Neuronal stem cell (in vitro differentiated cells): ENCODE measurements around the gene CEBPE.

Experiments used
- DNase-seq: peaks from one replicate; pipeline ENCODE4 v3.0.0-alpha.2; 2013; ENCODE audit warnings: low spot score
- H2AFZ ChIP-seq: one replicate; pipeline ENCODE4 v1.6.1; 2013; ENCODE audit warnings: mild to moderate bottlenecking, low read length, inconsistent platforms
- H2AK5ac ChIP-seq: 2 replicates; pipeline ENCODE4 v1.6.1; 2013; ENCODE audit warnings: low read depth, mild to moderate bottlenecking, inconsistent platforms, low read length, moderate library complexity, mixed read lengths
- H2BK120ac ChIP-seq: 2 replicates; pipeline ENCODE4 v1.6.1; 2013; ENCODE audit warnings: low read depth, mild to moderate bottlenecking, inconsistent platforms, low read length, moderate library complexity, mixed read lengths
- H2BK12ac ChIP-seq: one replicate; pipeline ENCODE4 v1.6.1; 2013; ENCODE audit warnings: low read length, inconsistent platforms
- H2BK15ac ChIP-seq: 2 replicates; pipeline ENCODE4 v1.6.1; 2013; ENCODE audit warnings: mild to moderate bottlenecking, low read length, inconsistent platforms, mixed read lengths
- H2BK5ac ChIP-seq: one replicate; pipeline ENCODE4 v1.6.1; 2013; ENCODE audit warnings: inconsistent platforms, mild to moderate bottlenecking, low read length, moderate library complexity
- H3K14ac ChIP-seq: one replicate; pipeline ENCODE4 v1.6.1; 2013; ENCODE audit warnings: low read length, inconsistent platforms
- H3K18ac ChIP-seq: 2 replicates; pipeline ENCODE4 v1.6.1; 2013; ENCODE audit warnings: low read length, inconsistent platforms
- H3K23ac ChIP-seq: 2 replicates; pipeline ENCODE4 v1.6.1; 2013; ENCODE audit warnings: low read depth, mild to moderate bottlenecking, mixed read lengths, low read length, inconsistent platforms; ENCODE audit not compliant: poor library complexity
- H3K27ac ChIP-seq: replicated peaks from 3 replicates; pipeline ENCODE4 v1.5.1; 2013; ENCODE audit warnings: low read length, inconsistent platforms
- H3K27me3 ChIP-seq, 3 experiments: 2 replicates each; pipeline ENCODE4 v1.6.1; 2013; ENCODE audit warnings: low read length in 3 of 3, mild to moderate bottlenecking in 2 of 3, inconsistent platforms in 1 of 3, low read depth in 1 of 3, mixed read lengths in 1 of 3, moderate library complexity in 1 of 3; ENCODE audit not compliant: control insufficient read depth in 3 of 3, insufficient read depth in 3 of 3
- H3K36me3 ChIP-seq, 2 donors: replicated peaks in 1 of 2; 2 replicates each; pipeline ENCODE4 v1.6.1; 2013; ENCODE audit warnings: low read length in 2 of 2; ENCODE audit not compliant: control insufficient read depth in 2 of 2, insufficient read depth in 2 of 2
- H3K4ac ChIP-seq: 2 replicates; pipeline ENCODE4 v1.6.1; 2013; ENCODE audit warnings: inconsistent platforms, mild to moderate bottlenecking, low read length, moderate library complexity
- H3K4me1 ChIP-seq, 2 donors: 1 replicate in 1 of 2; 2 replicates in 1 of 2; pipeline ENCODE4 v1.6.1; 2013; ENCODE audit warnings: low read length in 2 of 2, low read depth in 1 of 2; ENCODE audit not compliant: control insufficient read depth in 2 of 2, insufficient read depth in 1 of 2
- H3K4me2 ChIP-seq: one replicate; pipeline ENCODE4 v1.6.1; 2013; ENCODE audit warnings: mild to moderate bottlenecking, low read length, inconsistent platforms; ENCODE audit not compliant: insufficient read depth, poor library complexity, severe bottlenecking
- H3K4me3 ChIP-seq, 2 donors: 2 replicates each; pipeline ENCODE4 v1.5.1; 2013; ENCODE audit warnings: low read length in 2 of 2, mild to moderate bottlenecking in 2 of 2, inconsistent platforms in 1 of 2, moderate library complexity in 1 of 2
- H3K79me1 ChIP-seq: one replicate; pipeline ENCODE4 v1.6.1; 2013; ENCODE audit warnings: low read depth, mild to moderate bottlenecking, inconsistent platforms, low read length, moderate library complexity
- H3K9ac ChIP-seq: one replicate; pipeline ENCODE4 v1.6.1; 2013; ENCODE audit warnings: mild to moderate bottlenecking, low read depth, low read length, inconsistent platforms; ENCODE audit not compliant: poor library complexity
- H3K9me3 ChIP-seq, 2 donors: replicated peaks in 1 of 2; 2 replicates each; pipeline versions ENCODE3 to v1.6.1; 2013; ENCODE audit warnings: low read length in 2 of 2, mild to moderate bottlenecking in 2 of 2, inconsistent platforms in 1 of 2, low read depth in 1 of 2, mixed read lengths in 1 of 2, moderate library complexity in 1 of 2; ENCODE audit not compliant: control insufficient read depth in 2 of 2, insufficient read depth in 1 of 2
- H4K8ac ChIP-seq: one replicate; pipeline ENCODE4 v1.6.1; 2013; ENCODE audit warnings: low read depth, mild to moderate bottlenecking, inconsistent platforms, low read length, moderate library complexity
- H4K91ac ChIP-seq: one replicate; pipeline ENCODE4 v1.6.1; 2013; ENCODE audit warnings: low read length, low read depth, mild to moderate bottlenecking, inconsistent platforms; ENCODE audit not compliant: poor library complexity
- WGBS, 2 donors: extraction: QIAGEN DNeasy Blood & Tissue Kit; methylation state at CpG; one replicate each; pipeline ENCODE4 v1.1.7; 2013; ENCODE audit warnings: missing lambda C conversion rate in 2 of 2, mixed read lengths in 1 of 2; ENCODE audit not compliant: insufficient read length in 2 of 2, insufficient replicate concordance in 1 of 2; ENCODE audit errors: extremely low coverage in 2 of 2; 5-methylcytosine and 5-hydroxymethylcytosine counted together

CEBPE gene

DNA sequence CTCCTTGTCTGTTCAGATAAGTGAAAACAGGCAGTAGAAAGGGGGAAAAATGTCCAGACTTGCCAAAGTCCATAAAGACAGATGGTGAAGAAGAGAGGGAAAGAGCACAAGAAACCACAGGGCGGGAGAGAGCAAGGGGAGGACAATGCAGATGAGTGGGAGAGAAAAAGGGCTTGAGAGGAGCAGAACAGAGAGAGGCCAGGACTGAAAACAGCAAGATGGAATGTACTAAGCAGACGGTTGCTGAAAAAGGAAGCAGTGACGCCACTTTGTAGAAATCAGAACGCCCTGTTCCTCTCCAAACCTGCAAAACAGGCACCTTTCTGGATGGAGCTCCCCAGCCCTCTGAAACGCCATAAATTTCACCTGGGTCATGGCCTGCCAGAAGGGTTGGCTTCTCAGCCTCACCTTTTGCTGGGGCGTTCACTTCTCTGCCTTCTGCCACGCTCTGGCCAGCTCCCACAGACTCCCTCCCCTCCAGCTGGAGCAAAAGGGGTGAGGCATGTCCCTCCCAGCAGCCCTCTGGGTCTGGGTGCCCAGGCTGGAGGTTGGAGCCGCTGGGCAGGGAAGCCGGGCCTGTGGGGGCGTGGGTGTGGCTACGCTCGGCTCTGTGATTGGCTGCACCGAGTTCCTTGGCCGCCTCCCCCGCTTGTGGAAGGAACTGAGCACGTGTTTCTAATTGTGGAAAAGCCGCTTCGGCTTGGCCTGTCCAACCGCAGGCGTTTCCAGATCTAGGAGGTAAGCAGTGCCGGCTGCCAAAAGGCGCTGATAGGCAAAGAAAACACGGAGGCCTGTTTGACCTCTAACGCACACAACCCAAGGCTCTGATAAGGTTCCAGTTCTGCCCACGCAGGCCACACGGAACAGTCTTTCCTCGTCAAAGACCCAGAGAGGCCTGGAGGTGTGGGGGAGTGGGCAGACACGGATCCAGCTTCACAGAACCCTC lies 35.1 kb upstream of the CEBPE start:
- H3K4me2 ChIP-seq, result no peak overlapping the region
- H3K79me1 ChIP-seq, result no peaks in the 10 kb centered on the region
- no peak overlapping the region for H2BK12ac ChIP-seq
- no peaks in the 10 kb centered on the region for H3K9me3 ChIP-seq
- H3K4ac ChIP-seq, result no peak overlapping the region
- H2AK5ac ChIP-seq, result no peak overlapping the region
- no peak overlapping the region for H3K4me3 ChIP-seq
- H3K18ac ChIP-seq, result peak overlapping the region; percentile 72
- H4K8ac ChIP-seq, result peak overlapping the region; percentile 53
- no peak overlapping the region for H2BK5ac ChIP-seq
- no peak for DNase-seq
- H3K27me3 ChIP-seq, result no peaks in the 10 kb centered on the region
- WGBS, 2 donors, result no CpG with 5 or more reads among the region's 28 CpGs
- no peak overlapping the region for H3K9ac ChIP-seq
- peak overlapping the region; percentile 34 for H2BK15ac ChIP-seq
- peak overlapping the region; percentile 51 for H2AFZ ChIP-seq
- no peak overlapping the region for H3K14ac ChIP-seq
- H3K23ac ChIP-seq, result peak overlapping the region; percentile 87
- H4K91ac ChIP-seq, result no peak overlapping the region
- H2BK120ac ChIP-seq, result no peak overlapping the region
- H3K4me1 ChIP-seq, result peaks cover 7 to 16% of the 10 kb centered on the region in 2 donors
- H3K27ac ChIP-seq, result peak overlapping the region; percentile 36
- peaks cover 2% of the 10 kb centered on the region in 2 donors for H3K36me3 ChIP-seq

DNA sequence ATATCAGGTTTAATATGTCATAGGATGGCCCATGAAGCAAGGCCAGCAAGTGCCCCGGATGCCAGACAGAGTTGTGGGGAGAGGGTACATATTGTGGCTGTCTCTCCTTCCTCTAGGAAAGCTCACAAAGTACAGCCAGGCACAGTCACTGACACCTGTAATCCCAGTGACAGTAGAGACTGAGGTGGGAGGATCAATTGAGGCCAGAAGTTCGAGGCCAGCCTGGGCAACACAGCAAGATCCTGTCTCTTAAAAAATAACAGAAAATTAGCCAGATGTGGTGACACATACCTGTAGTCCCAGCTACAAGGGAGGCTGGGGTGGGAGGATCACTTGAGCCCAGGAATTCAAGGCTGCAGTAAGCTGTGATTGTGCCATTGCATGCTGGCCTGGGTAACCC lies 32.3 kb upstream of the CEBPE start:
- no peak overlapping the region for H2AFZ ChIP-seq
- H3K9ac ChIP-seq, result no peak overlapping the region
- no peak for DNase-seq
- no peaks in the 10 kb centered on the region for H3K79me1 ChIP-seq
- WGBS, 2 donors, result no CpG with 5 or more reads among the region's 2 CpGs
- H2BK12ac ChIP-seq, result no peak overlapping the region
- H2BK15ac ChIP-seq, result no peak overlapping the region
- H3K4me3 ChIP-seq, result no peak overlapping the region
- H3K9me3 ChIP-seq, result peaks cover 0 to 5% of the 10 kb centered on the region in 2 donors
- H3K4me1 ChIP-seq, result peaks cover 6 to 19% of the 10 kb centered on the region in 2 donors
- H3K18ac ChIP-seq, result no peak overlapping the region
- no peak overlapping the region for H3K4me2 ChIP-seq
- H3K36me3 ChIP-seq, result peaks cover 2 to 6% of the 10 kb centered on the region in 2 donors
- H3K14ac ChIP-seq, result no peak overlapping the region
- no peak overlapping the region for H2BK5ac ChIP-seq
- no peak overlapping the region for H2BK120ac ChIP-seq
- H3K4ac ChIP-seq, result no peak overlapping the region
- H3K27ac ChIP-seq, result no peak overlapping the region
- no peaks in the 10 kb centered on the region for H3K27me3 ChIP-seq
- H4K91ac ChIP-seq, result no peak overlapping the region
- H3K23ac ChIP-seq, result no peak overlapping the region
- H4K8ac ChIP-seq, result no peak overlapping the region
- H2AK5ac ChIP-seq, result no peak overlapping the region

DNA sequence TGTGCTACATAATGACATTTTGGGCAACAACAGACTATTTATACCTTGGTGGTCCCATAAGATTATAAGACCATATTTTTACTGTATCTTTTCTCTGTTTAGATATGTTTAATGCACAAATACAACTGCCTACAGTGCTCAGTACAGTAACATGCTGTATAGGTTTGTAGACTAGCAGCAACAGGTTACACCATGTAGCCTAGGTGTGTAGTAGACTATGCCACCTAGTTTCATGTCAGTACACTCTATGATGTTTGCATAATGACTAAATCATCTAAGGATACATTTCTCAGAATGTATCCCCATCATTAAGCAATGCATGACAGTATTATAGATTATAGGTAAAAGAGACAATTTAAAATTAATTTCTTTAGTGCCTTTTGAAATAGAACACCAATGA lies 30.7 kb upstream of the CEBPE start:
- Histone ChIP-seq H2AFZ (no peak overlapping the region), H2AK5ac (no peak overlapping the region), H3K18ac (no peak overlapping the region), H3K4me2 (no peak overlapping the region), H3K4me1 (peaks cover 0 to 17% of the 10 kb centered on the region in 2 donors), H4K91ac (no peak overlapping the region), H4K8ac (no peak overlapping the region), H3K79me1 (no peaks in the 10 kb centered on the region), H2BK15ac (no peak overlapping the region), H2BK12ac (no peak overlapping the region), H2BK120ac (no peak overlapping the region), H2BK5ac (no peak overlapping the region), H3K4ac (no peak overlapping the region), H3K4me3 (no peak overlapping the region), H3K9me3 (peaks cover 0 to 5% of the 10 kb centered on the region in 2 donors), H3K14ac (no peak overlapping the region), H3K23ac (no peak overlapping the region), H3K36me3 (peaks cover 2 to 6% of the 10 kb centered on the region in 2 donors), H3K27ac (no peak overlapping the region), H3K9ac (no peak overlapping the region), H3K27me3 (no peaks in the 10 kb centered on the region)
- no peak for DNase-seq

DNA sequence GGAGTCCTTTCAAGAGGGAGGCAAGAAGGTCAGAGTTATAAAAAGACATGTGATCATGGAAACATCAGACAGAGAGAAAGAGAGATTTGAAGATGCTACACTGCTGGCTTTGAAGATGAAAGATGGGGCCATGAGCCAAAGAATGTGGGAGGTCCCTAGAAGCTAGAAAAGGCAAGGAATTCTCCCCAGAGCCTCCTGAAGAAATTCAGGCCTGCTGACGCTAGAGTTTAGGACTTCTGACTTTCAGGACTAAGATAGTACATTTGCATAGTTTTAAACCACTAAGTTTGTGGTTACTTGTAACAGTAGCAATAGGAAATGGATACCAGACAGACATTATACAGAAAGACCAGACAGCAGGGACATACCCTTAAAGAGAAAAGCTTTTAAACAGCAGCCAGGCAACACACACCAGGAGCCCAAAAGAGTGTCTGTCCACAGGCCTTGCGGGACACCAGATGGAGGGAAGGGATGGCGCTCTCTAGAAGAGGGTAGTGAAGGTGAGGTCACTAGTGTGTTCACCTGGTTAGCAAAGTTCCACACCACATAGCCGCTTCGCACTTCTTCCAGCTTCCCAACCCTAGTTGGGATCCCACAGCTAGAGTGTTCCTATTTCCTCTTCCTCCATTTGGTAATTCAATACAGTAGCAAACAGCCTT lies 29.7 kb upstream of the CEBPE start:
- Histone ChIP-seq H4K91ac (no peak overlapping the region), H3K4me2 (no peak overlapping the region), H3K4me1 (peaks cover 0 to 9% of the 10 kb centered on the region in 2 donors), H2BK15ac (no peak overlapping the region), H3K27ac (no peak overlapping the region), H3K9ac (no peak overlapping the region), H2AFZ (no peak overlapping the region), H3K4me3 (no peak overlapping the region), H3K27me3 (no peaks in the 10 kb centered on the region), H3K4ac (no peak overlapping the region), H4K8ac (no peak overlapping the region), H2AK5ac (no peak overlapping the region), H2BK12ac (no peak overlapping the region), H3K79me1 (no peaks in the 10 kb centered on the region), H3K36me3 (peaks cover 2 to 6% of the 10 kb centered on the region in 2 donors), H3K14ac (no peak overlapping the region), H2BK5ac (no peak overlapping the region), H3K23ac (no peak overlapping the region), H3K18ac (no peak overlapping the region), H2BK120ac (no peak overlapping the region), H3K9me3 (peaks cover 0 to 5% of the 10 kb centered on the region in 2 donors)
- WGBS, 2 donors, result no CpG with 5 or more reads among the region's 5 CpGs
- no peak for DNase-seq
